HUES6 (cell line): ENCODE data around the gene UEVLD.
A peak's percentile ranks its signal among the peaks of the same experiment; 100 is the strongest.

Experiments
- H3K27ac ChIP-seq: 2 replicates; pipeline ENCODE4 v1.7.0; 2013; ENCODE audit warnings: low read depth, mild to moderate bottlenecking, low read length, inconsistent platforms
- H3K27me3 ChIP-seq: 2 replicates; pipeline ENCODE4 v1.6.1; 2013; ENCODE audit warnings: low read length; ENCODE audit not compliant: control insufficient read depth, insufficient read depth
- H3K36me3 ChIP-seq: 2 replicates; pipeline ENCODE4 v1.6.1; 2013; ENCODE audit warnings: low read length; ENCODE audit not compliant: control insufficient read depth, insufficient read depth
- H3K4me1 ChIP-seq: 2 replicates; pipeline ENCODE4 v1.6.1; 2013; ENCODE audit warnings: low read length; ENCODE audit not compliant: control insufficient read depth, insufficient read depth
- H3K4me3 ChIP-seq: 2 replicates; pipeline ENCODE4 v1.5.1; 2013; ENCODE audit warnings: low read depth, low read length
- H3K9ac ChIP-seq: one replicate; pipeline ENCODE4 v1.6.1; 2013; ENCODE audit warnings: mild to moderate bottlenecking, low read length
- H3K9me3 ChIP-seq: 2 replicates; pipeline ENCODE4 v1.6.1; 2013; ENCODE audit warnings: low read depth, low read length; ENCODE audit not compliant: control insufficient read depth, insufficient read depth

Gene UEVLD

DNA sequence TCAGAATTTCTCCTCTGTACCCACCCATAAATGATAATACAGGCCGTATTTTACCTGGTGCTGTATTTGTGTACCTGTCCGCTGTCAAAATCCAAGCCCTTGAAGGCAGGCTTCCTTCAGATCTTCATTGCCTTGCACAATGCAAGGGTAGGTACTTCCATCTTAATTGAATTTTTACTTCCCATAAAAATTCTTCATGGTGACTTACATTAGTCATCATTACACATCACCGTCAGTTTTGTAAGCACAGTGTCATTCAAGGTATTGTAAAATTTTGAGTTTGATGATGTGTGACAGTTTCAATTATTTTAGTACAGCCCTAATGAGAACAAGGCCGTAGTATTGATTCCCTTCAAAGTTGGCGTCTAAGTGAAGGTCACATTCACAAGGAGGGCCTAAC lies 61.0 kb downstream of the UEVLD start:
- Histone ChIP-seq H3K9ac (peak overlapping the region; percentile 90), H3K9me3 (no peaks in the 10 kb centered on the region), H3K4me1 (no peaks in the 10 kb centered on the region), H3K4me3 (peak overlapping the region; percentile 83), H3K27ac (no peak overlapping the region), H3K36me3 (0 out of 2 replicates have a peak, but pooled peaks cover 5% of the 10 kb centered on the region), H3K27me3 (no peaks in the 10 kb centered on the region)

DNA sequence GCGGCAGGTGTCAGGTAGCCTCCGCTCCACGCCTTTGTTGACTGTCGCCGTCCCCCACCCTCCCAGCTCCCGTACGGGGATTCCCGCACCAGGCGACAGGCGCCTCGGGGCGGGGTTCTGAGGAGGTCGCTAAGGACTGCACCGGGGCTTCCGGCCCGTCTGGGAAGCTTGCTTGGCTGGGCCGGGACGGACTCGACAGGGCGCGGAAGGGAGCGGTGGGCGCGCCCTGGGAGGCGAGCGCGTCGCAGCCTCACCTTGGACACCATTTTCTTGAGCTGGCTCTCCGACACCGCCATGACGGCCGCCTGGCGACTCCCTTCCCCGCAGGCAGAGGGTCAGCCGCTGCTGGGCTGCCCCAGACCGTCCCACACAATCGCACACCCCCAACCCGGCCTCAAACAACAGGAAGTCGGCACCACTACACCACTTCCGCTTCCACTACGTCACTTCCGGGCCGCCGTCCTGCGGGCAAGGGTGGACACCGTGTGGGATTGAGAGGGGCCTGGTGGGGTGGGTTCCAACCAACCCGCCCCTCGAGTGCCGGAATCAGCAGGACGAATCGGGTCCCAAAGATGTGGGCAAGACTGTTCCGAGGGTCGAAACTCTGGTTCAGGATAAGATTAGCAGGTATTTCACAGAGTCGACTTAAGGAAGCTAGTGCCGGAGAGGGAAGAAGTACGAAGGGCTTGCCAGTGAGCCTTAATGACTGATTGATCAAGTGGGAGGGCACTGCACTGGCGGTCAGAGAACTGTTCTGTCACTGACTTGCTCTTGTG lies 61.8 kb downstream of the UEVLD start, which contains the start of gene TSG101:
Gene TSG101, minus strand, starts transcription at position 422 of the 776 bp plus-strand sequence. Its CDS starts 126 bp downstream, at position 296.
- Histone ChIP-seq H3K9me3 (no peaks in the 10 kb centered on the region), H3K36me3 (no peaks in the 10 kb centered on the region), H3K4me3 (peak within 1 kb of the TSS; percentile 83), H3K4me1 (no peaks in the 10 kb centered on the region), H3K27me3 (no peaks in the 10 kb centered on the region), H3K27ac (peak within 1 kb of the TSS; percentile 87), H3K9ac (peak within 1 kb of the TSS; percentile 90)

DNA sequence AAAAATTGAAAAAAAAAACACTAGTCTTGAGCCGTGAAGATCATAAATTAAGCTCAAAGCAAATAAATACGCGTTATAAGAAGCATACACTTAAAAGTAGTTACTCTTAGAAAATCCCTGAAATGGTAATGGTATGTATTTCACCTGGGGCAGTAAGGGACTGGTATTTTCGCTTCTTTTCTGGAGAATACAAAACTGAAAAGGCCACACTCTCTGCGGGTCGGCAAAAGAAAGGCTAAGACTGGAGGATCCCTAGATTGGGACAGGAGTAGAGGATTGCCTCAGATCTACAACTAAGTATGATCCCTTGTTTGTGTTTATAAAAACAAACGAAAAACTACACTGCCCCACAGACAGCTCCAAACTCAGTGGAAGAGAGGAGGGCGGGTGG lies 62.4 kb downstream of the UEVLD start:
- Histone ChIP-seq H3K4me3 (peak overlapping the region; percentile 83), H3K27me3 (no peaks in the 10 kb centered on the region), H3K9me3 (no peaks in the 10 kb centered on the region), H3K9ac (peak overlapping the region; percentile 90), H3K27ac (peak overlapping the region; percentile 87), H3K36me3 (no peaks in the 10 kb centered on the region), H3K4me1 (no peaks in the 10 kb centered on the region)

DNA sequence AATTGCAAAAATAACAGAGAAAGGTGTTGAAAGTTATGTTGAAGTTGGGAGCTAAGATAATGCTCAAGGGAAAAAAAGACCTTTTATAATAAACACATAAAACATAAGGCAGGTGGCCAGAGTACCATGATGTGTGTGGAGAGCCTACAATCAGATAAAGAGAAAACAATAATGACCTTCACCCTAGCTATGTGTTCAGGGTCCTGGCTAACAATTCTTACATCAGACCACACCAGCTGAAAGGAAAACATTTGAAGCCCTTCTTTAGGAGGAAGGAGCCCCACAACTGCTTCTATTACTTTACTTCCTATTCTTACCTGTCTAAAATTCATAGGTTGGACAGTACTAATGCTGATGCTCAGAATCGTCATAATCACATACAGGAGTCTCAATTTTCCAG lies 64.3 kb downstream of the UEVLD start:
- Histone ChIP-seq H3K9ac (no peak overlapping the region), H3K27me3 (no peaks in the 10 kb centered on the region), H3K36me3 (no peaks in the 10 kb centered on the region), H3K9me3 (no peaks in the 10 kb centered on the region), H3K4me1 (no peaks in the 10 kb centered on the region), H3K4me3 (no peak overlapping the region), H3K27ac (no peak overlapping the region)

DNA sequence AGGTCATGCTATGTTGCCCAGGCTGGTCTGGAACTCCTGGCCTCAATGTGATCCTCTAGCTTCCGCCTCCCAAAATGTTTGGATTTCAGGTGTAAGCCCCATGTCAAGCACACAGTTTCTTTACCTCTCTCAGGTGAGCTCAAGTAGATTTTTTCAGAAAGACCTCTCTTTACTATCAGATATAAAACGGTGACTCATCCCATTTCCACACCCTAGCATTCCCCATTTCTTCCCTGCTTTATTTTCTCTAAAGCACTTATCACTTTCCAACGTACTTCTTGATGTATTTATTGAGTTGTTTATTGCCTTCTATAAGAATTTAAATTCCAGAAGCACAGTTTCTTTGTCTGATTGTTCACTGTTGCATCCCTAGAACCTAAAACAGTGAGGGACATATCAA lies 65.5 kb downstream of the UEVLD start:
- H3K27me3 ChIP-seq = no peaks in the 10 kb centered on the region
- no peak overlapping the region for H3K9ac ChIP-seq

DNA sequence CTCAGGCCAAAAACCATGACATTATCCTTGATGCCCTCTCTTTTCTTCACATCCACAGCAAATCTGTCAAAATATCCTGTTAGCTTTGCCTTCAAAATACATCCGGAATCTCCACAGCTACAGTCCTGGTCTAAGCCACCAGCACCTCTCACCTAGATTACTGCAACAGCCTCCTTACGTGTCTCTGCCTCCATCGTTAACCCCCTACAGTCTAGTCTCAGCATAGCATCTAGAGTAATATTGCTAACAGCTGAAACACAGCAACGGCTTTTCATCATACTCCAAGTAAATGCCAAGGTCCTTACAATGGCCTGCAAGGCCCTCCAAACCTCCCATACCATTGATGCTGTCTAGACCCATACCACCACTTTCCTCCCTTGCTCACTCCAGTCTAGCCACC lies 66.1 kb downstream of the UEVLD start:
- H3K4me3 ChIP-seq = no peak overlapping the region
- H3K9ac ChIP-seq = no peak overlapping the region
- no peaks in the 10 kb centered on the region for H3K27me3 ChIP-seq
- peaks cover 4% of the 10 kb centered on the region; the same call in 1 of the 2 replicates for H3K36me3 ChIP-seq
- H3K9me3 ChIP-seq = no peaks in the 10 kb centered on the region
- H3K4me1 ChIP-seq = no peaks in the 10 kb centered on the region
- H3K27ac ChIP-seq = no peak overlapping the region

More for the DNA sequence above, 65.5 kb downstream of the UEVLD start:
- Histone ChIP-seq H3K9me3 (no peaks in the 10 kb centered on the region), H3K27ac (no peak overlapping the region), H3K4me3 (no peak overlapping the region), H3K36me3 (peaks cover 2% of the 10 kb centered on the region; the same call in 1 of the 2 replicates), H3K4me1 (no peaks in the 10 kb centered on the region)

DNA sequence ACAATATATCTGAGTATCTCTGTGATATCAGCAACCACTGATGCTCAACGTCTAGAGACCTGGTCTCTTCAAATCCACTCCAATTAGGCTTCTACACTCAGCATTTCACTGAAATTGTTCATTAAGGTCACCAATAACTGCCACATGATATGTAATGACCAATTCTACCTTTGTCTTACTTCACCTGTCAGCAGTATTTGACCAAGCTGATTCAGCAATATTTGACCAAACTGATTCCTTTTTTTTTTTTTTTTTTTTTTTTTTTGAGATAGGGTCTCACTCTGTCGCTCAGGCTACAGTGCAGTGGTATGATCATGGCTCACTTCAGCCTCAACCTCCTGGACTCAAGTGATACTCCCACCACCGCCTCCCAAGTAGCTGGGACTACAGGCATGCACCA lies 67.4 kb downstream of the UEVLD start:
- H3K27me3 ChIP-seq = no peaks in the 10 kb centered on the region
- H3K36me3 ChIP-seq = peaks cover 5% of the 10 kb centered on the region
- no peak overlapping the region for H3K9ac ChIP-seq
- H3K9me3 ChIP-seq = no peaks in the 10 kb centered on the region
- no peak overlapping the region for H3K27ac ChIP-seq
- no peaks in the 10 kb centered on the region for H3K4me1 ChIP-seq
- H3K4me3 ChIP-seq = no peak overlapping the region

DNA sequence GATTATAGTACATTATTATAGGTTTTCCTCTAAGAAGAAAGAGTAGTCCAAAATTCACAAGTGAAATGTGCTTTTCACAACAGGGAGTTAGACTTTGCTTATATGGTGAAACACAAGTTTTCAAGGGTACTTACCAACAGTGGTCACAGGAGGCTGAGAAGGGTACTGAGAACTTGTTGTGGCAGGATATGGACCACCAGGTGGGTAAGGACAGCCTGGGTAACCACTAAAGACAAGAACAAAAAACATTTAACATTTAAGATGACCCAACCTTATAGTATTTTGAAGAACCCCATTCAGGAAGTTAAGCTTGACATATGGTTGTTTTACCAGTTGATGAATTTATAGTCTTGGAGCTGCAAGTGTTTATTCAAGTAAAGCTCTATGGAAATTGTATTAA lies 86.2 kb downstream of the UEVLD start:
- no peak overlapping the region for H3K9ac ChIP-seq
- no peaks in the 10 kb centered on the region for H3K27me3 ChIP-seq
- H3K4me3 ChIP-seq = no peak overlapping the region
- H3K4me1 ChIP-seq = no peaks in the 10 kb centered on the region
- H3K27ac ChIP-seq = no peak overlapping the region
- H3K36me3 ChIP-seq = peaks cover 72% of the 10 kb centered on the region
- H3K9me3 ChIP-seq = no peaks in the 10 kb centered on the region

DNA sequence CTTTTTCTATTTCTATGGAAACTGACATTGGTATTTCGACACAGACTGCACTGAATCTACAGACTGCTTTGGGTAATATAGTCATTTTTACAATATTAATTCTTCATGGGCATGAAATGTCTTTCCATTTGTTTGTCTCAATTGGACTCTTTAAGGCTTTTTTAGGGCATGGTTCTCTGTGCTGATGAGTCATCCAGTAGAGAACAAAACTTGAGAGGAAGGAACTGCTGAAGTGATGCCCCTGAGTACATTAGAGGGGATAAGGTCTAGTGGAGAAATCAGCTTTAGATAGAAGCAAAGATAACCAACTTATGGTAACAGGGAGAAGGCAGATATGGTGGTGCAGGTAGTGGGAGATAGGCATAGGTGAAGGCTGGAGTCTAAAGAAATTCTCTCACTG lies 86.9 kb downstream of the UEVLD start:
- Histone ChIP-seq H3K27ac (no peak overlapping the region), H3K9me3 (no peaks in the 10 kb centered on the region), H3K36me3 (peaks cover 70% of the 10 kb centered on the region), H3K27me3 (no peaks in the 10 kb centered on the region), H3K4me1 (no peaks in the 10 kb centered on the region), H3K9ac (no peak overlapping the region), H3K4me3 (no peak overlapping the region)

DNA sequence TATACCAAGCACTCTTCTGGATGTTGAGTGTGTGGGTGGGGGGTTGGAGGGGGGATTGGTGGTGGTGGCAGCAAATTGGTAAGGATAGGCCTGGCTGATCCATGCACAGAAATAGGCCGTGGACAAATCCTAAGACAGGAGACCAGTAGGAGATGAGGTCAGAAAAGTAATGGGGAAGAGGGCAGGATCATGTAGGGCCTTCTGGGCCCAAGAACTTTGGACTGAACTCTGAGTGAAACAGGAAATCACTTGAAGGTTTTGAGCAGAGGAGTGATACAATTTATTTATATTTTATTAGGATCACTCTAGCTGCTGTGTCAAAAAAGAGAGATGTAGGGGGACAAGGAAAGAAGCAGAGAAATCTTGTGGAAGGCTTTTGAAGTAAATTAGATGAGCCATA lies 90.5 kb downstream of the UEVLD start:
- Histone ChIP-seq H3K4me1 (no peaks in the 10 kb centered on the region), H3K36me3 (peaks cover 66% of the 10 kb centered on the region), H3K27ac (no peak overlapping the region), H3K27me3 (no peaks in the 10 kb centered on the region), H3K4me3 (no peak overlapping the region), H3K9ac (no peak overlapping the region), H3K9me3 (no peaks in the 10 kb centered on the region)

DNA sequence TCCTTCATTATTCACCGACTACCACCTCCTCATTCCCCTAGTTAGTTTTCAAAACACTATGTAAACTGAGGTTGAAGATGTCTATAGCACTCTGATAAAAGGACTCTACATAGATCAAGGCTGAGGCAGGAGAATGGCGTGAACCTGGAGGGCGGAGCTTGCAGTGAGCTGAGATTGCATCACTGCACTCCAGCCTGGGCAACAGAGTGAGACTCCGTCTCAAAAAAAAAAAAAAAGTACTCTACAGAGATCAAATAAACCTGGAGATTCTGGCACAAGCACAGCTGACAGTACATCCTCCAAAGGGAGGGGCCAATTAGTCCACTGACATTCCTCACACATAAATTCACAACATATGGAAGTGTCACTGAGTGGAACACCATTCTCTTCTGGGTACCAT lies 92.8 kb downstream of the UEVLD start:
- no peak overlapping the region for H3K9ac ChIP-seq
- H3K27me3 ChIP-seq = no peaks in the 10 kb centered on the region
- H3K9me3 ChIP-seq = no peaks in the 10 kb centered on the region
- no peak overlapping the region for H3K27ac ChIP-seq
- H3K36me3 ChIP-seq = peaks cover 54% of the 10 kb centered on the region
- H3K4me1 ChIP-seq = no peaks in the 10 kb centered on the region
- H3K4me3 ChIP-seq = no peak overlapping the region
